Neural progenitor cell (in vitro differentiated cells): Measurements from ENCODE around the gene ERN1.
"Not testable (repeated sequence)": the region's sequence is repeated elsewhere in the genome, so short reads cannot be mapped to it uniquely, and the experiment has no call there.

ENCODE experiments used
- CTCF ChIP-seq: fragments of 200-600 bp; sonication (generic); IDR thresholded peaks from 2 replicates; pipeline ENCODE4 v1.5.1; 2017; ENCODE audit warnings: antibody characterized with exemption, mild to moderate bottlenecking
- EZH2 ChIP-seq: fragments of 200-600 bp; sonication (generic); IDR thresholded peaks from 2 replicates; pipeline ENCODE4 v1.6.1; 2017; ENCODE audit warnings: antibody characterized with exemption, mild to moderate bottlenecking, moderate library complexity
- EZH2phosphoT487 ChIP-seq: fragments of 200-600 bp; sonication (generic); IDR thresholded peaks from 2 replicates; pipeline ENCODE4 v1.6.1; 2017; ENCODE audit warnings: antibody characterized with exemption

- not testable (repeated sequence) for TF ChIP-seq CTCF, EZH2, EZH2phosphoT487
Observed at GRCh38 chr17:64007089-64007837, 122.7 kb downstream of the ERN1 start.
